ENCODE data around the gene CNIH2.

- TF ChIP-seq EZH2 (IDR thresholded peaks at IDR 0.05; ENCODE audit: borderline replicate concordance, low read length) = no peak
- TF ChIP-seq CTCF (conservative IDR thresholded peaks at IDR 0.05 in 1 of 2, IDR thresholded peaks at IDR 0.05 in 1 of 2; ENCODE audit: extremely low read depth in 1 of 2, insufficient read depth in 1 of 2, low read depth in 1 of 2, low read length in 2 of 2) = no peak
These were observed 2.5 kb downstream of the CNIH2 start for GRCh38 chr11:66280428-66280827.
